ENCODE results near the gene MXI1.
A peak's percentile ranks its signal among the peaks of the same experiment; 100 is the strongest.

GRCh38 chr10:110304780-110305421 lies 97.5 kb downstream of the MXI1 start, which contains the start of gene SMNDC1:
- no peak for TF ChIP-seq GLIS3 (CRISPR knock-in tag; IDR thresholded peaks at IDR 0.05)
- no peak for TF ChIP-seq ZFP3 (CRISPR knock-in tag; IDR thresholded peaks at IDR 0.05)
- no peak for TF ChIP-seq ARNTL (CRISPR knock-in tag; IDR thresholded peaks at IDR 0.05; ENCODE audit: borderline replicate concordance, low read depth)
- TF ChIP-seq PATZ1 (CRISPR knock-in tag; IDR thresholded peaks at IDR 0.05; ENCODE audit: borderline replicate concordance): peak; percentile 65; the same call in 1 of the 2 replicates
- TF ChIP-seq OSR1 (CRISPR knock-in tag; IDR thresholded peaks at IDR 0.05): no peak
- TF ChIP-seq ISL1 (CRISPR knock-in tag; IDR thresholded peaks at IDR 0.05): no peak
- no peak for TF ChIP-seq ZFP30 (CRISPR knock-in tag; IDR thresholded peaks at IDR 0.05)
- no peak for TF ChIP-seq ZNF565 (CRISPR knock-in tag; conservative IDR thresholded peaks at IDR 0.05; ENCODE audit: low read depth)
- TF ChIP-seq, protein P1, sequence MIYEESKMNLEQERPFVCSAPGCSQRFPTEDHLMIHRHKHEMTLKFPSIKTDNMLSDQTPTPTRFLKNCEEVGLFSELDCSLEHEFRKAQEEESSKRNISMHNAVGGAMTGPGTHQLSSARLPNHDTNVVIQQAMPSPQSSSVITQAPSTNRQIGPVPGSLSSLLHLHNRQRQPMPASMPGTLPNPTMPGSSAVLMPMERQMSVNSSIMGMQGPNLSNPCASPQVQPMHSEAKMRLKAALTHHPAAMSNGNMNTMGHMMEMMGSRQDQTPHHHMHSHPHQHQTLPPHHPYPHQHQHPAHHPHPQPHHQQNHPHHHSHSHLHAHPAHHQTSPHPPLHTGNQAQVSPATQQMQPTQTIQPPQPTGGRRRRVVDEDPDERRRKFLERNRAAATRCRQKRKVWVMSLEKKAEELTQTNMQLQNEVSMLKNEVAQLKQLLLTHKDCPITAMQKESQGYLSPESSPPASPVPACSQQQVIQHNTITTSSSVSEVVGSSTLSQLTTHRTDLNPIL (CRISPR knock-in tag; IDR thresholded peaks at IDR 0.05; ENCODE audit: low read depth): no peak
- TF ChIP-seq ZNF70 (CRISPR knock-in tag; IDR thresholded peaks at IDR 0.05): peak; percentile 34; the same call in 1 of the 2 replicates
- no peak for TF ChIP-seq ZC3H10 (CRISPR knock-in tag; IDR thresholded peaks at IDR 0.05)
- TF ChIP-seq, protein P2, sequence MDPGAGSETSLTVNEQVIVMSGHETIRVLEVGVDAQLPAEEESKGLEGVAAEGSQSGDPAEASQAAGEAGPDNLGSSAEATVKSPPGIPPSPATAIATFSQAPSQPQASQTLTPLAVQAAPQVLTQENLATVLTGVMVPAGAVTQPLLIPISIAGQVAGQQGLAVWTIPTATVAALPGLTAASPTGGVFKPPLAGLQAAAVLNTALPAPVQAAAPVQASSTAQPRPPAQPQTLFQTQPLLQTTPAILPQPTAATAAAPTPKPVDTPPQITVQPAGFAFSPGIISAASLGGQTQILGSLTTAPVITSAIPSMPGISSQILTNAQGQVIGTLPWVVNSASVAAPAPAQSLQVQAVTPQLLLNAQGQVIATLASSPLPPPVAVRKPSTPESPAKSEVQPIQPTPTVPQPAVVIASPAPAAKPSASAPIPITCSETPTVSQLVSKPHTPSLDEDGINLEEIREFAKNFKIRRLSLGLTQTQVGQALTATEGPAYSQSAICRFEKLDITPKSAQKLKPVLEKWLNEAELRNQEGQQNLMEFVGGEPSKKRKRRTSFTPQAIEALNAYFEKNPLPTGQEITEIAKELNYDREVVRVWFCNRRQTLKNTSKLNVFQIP (CRISPR knock-in tag; IDR thresholded peaks at IDR 0.05; ENCODE audit: borderline replicate concordance, low read depth): no peak
- no peak for TF ChIP-seq TCF4 (CRISPR knock-in tag; IDR thresholded peaks at IDR 0.05; ENCODE audit: borderline replicate concordance)
